22Rv1 (cell line): ENCODE measurements around the gene RBP5.

Experiments
- H3K27ac ChIP-seq: fragments of 450-650 bp; 2 replicates; pipeline ENCODE4 v1.5.1; 2017
- CTCF ChIP-seq: fragments of 450-650 bp; IDR thresholded peaks from 2 replicates; pipeline ENCODE4 v1.5.1; 2017; ENCODE audit warnings: mild to moderate bottlenecking
- ZFX ChIP-seq: fragments of 450-650 bp; IDR thresholded peaks from 2 replicates; pipeline ENCODE4 v1.6.1; 2017; ENCODE audit warnings: antibody characterized with exemption, borderline replicate concordance

RBP5 gene

GRCh38 chr12:7154901-7155470, 26.3 kb upstream of the RBP5 start:
- no peak overlapping the region for H3K27ac ChIP-seq
- TF ChIP-seq CTCF (no peak), ZFX (no peak)

GRCh38 chr12:7154042-7154441, 25.4 kb upstream of the RBP5 start:
- no peak overlapping the region for H3K27ac ChIP-seq

GRCh38 chr12:7152818-7153217, 24.1 kb upstream of the RBP5 start:
- no peak overlapping the region for H3K27ac ChIP-seq
- TF ChIP-seq ZFX = no peak
- TF ChIP-seq CTCF = no peak

More at GRCh38 chr12:7154042-7154441, 25.4 kb upstream of the RBP5 start:
- TF ChIP-seq CTCF (no peak), ZFX (no peak)

- no peak overlapping the region for H3K27ac ChIP-seq
- no peak for TF ChIP-seq ZFX
- no peak for TF ChIP-seq CTCF
These were observed 22.8 kb upstream of the RBP5 start for GRCh38 chr12:7151532-7151931.

- TF ChIP-seq CTCF = no peak
- no peak for TF ChIP-seq ZFX
- no peak overlapping the region for H3K27ac ChIP-seq
These were observed 22.2 kb upstream of the RBP5 start for GRCh38 chr12:7150841-7151240.

- H3K27ac ChIP-seq = no peak overlapping the region
These were observed 21.7 kb upstream of the RBP5 start for GRCh38 chr12:7150356-7150755.

More at GRCh38 chr12:7150356-7150755, 21.7 kb upstream of the RBP5 start:
- TF ChIP-seq CTCF (no peak), ZFX (no peak)
